Endothelial cell of hepatic sinusoid (primary cell): Measurements from ENCODE around the gene MYT1.
"Not testable (repeated sequence)": the region's sequence is repeated elsewhere in the genome, so short reads cannot be mapped to it uniquely, and the experiment has no call there.

Source experiments
- in situ Hi-C: cut with HindIII; loops from 2 replicates; pipeline ENCODE4 v1.10.0; 2017; ENCODE audit warnings: low sequenced_read_pairs

Gene MYT1

DNA sequence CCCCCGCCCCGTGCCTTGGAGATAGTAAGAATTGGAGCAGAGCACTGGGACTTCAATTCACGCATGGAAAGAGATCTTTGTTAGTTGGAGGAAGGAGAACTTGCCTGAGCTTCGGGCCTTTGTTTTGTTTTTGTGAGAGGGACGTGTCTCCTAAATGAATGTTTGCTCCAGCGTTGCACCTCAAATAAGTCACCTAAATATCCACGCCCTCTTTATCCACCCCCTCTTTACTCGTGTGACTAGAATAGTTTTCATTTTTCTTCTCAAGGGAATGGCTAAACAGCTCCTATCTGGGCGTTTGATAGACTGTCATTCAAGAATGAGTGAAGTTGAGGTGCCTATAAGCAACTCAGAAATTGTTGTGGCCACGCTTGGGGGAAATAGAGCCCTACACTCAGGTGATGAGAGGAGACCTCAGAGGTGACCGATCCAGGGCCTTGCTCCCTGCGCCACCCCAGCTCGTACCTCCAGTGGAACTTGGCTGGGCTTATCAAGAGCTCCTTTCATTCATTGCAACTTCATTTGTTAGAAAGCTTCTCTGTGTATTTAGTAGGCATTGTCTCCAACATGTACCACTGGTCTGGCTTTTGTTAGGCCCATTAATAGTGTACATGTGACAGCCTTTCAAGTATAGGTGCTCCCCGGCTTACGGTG, 92.2 kb downstream of the MYT1 start:
- in situ Hi-C loops = no loop called here

DNA sequence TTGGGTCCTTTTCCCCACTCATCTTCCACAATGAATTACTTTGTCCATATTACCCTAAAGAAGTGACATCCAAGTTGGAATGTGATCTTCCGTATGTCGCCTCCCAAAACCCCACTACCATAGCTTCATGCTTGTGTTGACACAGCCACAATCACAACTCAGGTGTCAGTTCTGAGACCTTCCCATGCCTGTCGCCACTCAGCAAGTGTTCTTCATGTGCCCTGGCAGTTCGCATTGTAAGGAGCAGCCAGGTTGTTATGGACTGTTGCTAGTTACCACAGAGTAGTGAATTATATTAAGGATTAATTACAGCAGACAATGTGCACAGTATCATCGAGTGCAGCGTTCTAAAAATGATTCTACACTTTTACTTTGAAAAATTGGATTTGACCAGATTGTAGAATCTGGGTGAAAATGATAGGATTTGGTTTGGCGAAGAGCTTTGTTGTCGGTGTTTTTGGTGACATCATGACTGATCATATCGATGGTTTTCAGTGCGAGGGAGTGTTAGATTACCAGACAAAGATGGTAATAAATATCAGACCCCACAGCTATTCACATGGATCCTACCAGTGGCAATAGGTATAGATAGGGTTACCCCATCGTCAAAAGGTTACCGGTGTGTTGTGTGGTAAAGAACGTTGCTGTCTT, 93.0 kb downstream of the MYT1 start:
- in situ Hi-C loops = no loop called here

DNA sequence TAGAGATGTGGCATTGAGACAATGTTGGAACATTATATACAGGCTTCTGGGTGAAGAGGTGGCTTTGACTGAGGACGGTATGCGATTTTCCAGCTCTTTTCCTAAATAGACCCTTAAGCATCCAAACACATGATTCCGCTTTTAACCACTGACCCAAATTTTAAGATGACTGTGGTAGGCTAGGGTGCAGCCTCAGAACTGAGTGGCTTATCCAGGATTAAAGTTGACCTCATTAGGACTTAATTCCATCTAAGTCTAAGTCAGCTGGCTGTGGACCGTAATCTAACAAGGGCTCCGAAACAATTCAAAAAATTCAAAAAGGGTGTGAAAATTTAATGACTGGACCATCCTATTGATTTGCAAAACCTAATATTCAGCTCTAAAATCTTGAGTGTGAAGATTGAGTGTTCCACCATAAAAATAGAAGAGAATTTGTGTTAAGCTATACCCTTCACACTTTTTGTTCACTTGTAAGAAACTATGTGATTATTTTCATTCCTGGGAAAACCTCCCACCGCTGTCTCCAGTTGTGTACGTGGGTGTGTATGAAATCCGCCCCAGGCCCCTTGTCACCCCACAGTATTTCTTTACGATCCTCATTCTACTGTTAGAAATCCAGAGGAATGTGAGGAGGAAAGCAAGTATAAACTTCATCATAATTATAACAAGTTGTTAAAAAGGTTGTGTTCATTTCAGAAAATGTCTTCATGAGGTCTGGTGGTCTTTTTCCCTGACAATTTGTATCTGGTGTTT, 94.0 kb downstream of the MYT1 start:
- in situ Hi-C loops = no loop called here

DNA sequence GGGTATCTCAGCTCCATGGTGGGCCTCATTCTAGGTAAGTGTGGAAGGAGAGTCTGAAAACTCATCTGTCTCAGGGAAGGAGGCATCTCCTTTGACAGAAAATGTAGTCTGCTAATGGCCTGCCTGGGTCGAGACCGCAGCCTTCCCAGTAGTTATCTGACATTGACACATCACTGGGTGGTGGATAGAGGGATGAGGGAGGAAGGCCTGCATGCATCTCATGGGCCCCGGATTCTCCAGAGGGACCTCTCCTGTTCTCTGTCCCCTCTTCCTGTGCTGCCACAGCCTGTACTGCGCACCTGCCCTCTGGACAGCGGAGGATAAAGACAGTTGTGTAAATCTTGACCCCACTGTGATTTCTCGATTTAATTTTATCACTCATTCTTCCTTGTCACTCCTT, 96.0 kb downstream of the MYT1 start:
- in situ Hi-C loops = loop anchor here (5.0 kb wide), 1 partner anchor 48 kb away; no protein-coding TSS in a partner anchor

DNA sequence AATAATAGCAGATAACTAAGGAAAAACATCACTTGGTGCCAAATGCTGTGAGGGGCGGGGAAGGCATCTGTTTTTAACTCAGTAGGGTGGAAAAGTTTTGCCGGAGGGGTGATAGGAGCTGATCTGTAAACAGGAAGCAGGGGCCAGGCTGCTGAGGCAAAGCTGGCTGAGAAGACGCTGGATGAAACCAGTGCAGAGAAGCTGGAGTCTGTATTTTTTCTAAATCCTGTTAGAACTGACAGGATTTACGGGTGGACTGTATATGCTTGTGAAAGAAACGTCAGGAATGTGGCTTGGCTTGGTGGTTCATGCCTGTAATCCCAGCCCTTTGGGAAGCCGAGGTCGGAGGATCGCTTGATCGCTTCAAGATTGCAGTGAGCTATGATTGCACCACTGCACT, 96.9 kb downstream of the MYT1 start:
- in situ Hi-C loops = loop anchor here (5.0 kb wide), 1 partner anchor 49 kb away; no protein-coding TSS in a partner anchor

DNA sequence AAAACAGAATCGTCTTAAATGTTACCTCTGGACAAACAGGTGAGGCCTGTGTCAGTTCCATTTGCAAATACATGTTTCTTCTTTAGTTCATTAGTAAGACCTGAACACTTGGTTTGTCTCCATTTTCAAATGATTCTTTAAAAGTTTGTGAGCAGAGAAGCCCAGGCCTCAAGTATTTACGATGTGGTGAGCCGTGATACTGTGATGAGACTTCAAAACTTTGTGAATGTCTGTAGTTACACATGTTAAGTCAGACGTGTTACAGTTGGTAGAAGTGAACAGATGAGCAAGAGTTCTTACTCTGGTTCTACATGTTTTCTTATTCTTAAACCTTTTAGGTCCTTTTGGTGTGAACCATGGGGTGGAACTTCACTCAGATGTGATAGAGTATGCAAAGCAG, 99.8 kb downstream of the MYT1 start:
- in situ Hi-C loops = loop anchor here (5.0 kb wide), 1 partner anchor 52 kb away; no protein-coding TSS in a partner anchor

DNA sequence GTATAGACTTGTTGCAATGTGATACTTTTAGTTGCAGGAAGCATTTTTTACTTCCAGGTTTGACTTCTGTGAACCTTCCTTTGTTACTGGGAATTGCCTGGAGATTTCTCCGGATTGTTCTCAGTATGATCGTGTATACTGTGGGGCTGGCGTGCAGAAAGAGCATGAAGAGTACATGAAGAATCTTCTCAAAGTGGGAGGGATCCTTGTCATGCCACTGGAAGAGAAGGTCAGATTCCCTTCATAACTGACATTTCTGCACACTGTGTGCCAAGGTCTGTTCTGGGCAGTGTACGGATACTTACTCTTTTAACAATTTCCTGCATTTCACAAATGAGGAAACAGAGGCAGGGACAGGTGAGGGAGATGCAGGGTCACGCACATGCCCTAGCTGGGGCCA, 100.9 kb downstream of the MYT1 start:
- in situ Hi-C loops = no loop called here

DNA sequence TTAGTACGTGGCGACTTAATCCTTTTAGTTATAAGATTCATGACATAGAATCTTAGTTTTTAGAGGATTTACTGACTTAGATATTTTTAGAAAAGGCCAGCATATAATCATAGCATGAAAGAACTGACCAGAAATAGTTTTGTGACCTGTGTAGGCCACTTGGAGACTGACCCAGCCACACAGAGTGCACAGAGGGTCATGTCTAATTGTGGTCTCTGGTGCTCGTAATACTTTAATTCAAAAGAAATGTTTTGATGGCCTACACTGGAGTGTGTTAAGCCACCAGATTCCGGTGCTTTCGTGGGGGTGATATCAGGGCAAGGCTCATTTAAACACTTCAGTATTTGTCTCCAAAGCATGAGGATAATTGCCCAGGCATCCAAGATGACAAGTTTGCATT, 102.7 kb downstream of the MYT1 start:
- in situ Hi-C loops = no loop called here

DNA sequence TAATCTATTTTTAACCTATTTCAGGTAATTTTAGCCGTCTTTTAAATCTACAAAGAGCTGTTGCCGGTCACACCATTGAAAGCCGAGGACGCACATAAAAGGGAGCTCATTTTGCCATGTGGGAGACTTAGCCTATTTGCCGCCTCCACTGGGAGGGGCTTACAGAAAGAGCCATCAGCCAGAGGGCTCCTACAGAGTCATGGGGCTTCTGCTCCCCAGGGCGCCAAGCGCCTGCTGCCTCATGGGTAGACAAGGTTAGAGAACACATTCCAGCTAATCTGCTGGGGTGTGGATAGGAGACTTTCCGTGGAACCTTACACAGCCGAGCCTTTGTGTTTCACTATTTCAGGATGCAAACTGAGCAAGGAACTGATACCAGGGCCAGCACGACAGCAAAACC, 103.9 kb downstream of the MYT1 start:
- in situ Hi-C loops = no loop called here

DNA sequence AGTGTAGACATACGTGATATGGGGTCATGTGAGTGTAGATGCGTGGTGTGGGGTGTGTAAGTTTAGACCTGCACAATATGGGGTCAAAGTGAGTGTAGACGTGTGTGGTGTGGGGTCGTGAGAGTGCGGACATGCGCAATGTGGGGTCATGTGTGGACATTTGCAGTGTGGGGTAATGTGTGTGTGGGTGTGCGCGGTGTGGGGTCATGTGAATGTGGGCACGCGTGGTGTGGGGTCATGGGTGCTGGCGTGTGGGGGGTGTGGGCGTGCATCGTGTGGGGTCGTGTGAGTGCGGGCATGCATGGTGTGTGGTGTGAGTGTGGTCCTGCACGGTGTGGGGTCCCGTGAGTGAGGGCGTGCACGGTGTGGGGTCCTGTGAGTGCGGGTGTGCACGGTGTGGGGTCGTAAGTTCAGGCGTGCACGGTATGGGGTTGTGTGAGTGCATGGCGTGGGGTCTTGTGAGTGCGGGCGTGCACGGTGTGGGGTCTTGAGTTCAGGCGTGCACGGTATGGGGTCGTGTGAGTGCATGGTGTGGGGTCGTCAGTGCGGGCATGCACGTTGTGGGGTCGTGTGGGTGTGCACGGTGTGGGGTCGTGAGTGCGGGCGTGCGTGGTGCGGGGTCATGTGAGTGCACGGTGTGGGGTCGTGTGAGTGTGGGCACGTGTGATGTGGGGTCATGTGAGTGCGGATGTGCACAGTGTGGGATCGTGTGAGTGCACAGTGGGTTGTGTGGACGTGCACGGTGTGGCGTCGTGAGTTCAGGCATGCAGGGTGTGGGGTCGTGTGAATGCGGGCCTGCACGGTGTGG, 105.6 kb downstream of the MYT1 start:
- in situ Hi-C loops = no loop called here

DNA sequence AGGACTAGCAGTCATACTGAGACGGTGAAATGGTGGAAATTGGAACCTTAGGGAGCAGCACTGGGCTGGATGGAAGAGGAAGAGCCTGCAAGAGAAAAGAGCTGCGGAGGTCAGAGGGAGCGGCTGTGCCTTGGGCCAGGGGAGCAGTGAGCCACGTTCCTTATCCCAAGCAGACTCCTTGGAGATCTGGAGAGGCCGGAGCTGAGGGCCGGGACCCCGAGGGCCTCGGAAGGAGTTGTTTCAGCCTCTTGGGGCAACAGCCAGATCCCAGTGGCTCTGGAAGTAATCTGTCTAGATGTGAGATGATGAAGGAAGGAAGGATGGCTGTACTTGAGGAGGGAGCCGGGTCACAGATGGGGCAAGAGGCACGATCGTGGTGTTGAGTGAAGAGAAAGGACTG, 107.4 kb downstream of the MYT1 start:
- in situ Hi-C loops = no loop called here

DNA sequence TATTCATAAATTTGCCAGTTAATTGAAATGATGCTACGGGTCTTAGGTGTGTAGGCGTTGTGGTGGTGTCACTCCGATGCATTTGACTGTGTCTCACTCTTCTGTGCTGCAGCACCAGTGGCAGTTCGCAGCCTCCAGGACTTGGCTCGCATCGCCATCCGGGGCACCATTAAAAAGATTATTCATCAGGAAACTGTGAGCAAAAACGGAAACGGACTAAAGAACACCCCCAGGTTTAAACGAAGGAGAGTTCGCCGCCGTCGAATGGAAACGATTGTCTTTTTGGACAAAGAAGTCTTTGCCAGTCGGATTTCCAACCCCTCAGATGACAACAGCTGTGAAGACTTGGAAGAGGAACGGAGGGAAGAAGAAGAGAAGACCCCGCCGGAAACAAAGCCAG, 108.9 kb downstream of the MYT1 start:
- in situ Hi-C loops = no loop called here

DNA sequence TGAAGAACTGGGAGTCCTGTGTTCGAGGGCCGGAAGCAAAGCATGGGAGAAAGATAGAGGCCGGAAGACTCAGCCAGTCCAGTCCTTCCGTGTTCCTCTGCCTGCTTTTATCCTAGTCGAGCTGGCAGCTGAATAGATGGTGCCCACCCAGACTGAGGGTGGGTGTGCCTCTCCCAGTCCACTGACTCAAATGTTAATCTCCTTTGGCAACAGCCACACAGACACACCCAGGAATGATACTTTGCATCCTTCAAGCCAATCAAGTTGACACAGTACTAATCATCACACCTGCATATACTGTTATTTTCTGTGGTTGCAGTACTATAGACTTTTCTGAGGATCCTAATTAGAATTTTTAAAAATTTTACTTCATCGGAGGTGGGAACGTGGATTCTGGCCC, 112.6 kb downstream of the MYT1 start:
- in situ Hi-C loops = no loop called here

DNA sequence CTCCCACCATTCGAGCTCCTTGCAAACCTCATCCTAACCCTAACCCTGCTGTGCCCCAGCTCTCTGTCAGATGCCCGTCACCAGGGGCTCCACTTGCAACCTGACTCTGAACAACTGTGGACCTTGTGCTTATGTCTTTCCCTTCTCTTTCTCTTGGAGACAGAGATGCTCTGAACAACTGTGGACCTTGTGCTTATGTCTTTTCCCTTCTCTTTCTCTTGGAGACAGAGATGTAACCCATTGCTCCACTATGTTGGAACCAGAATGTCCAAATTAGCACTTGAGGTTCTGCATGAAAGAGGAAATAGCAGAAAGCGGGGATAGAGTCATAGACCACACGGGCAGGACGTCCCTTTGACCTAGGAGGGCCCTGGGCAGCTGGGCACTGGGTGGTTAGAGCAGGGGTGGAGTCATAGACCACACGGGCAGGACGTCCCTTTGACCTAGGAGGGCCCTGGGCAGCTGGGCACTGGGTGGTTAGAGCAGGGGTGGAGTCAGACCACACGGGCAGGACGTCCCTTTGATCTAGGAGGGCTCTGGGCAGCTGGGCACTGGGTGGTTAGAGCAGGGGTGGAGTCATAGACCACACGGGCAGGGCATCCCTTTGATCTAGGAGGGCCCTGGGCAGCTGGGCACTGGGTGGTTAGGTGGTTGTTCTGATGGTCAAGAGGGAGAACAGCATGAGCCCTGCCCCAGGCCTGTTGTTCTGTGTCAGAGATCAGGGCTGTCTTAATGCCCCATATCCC, 113.5 kb downstream of the MYT1 start:
- in situ Hi-C loops = no loop called here

DNA sequence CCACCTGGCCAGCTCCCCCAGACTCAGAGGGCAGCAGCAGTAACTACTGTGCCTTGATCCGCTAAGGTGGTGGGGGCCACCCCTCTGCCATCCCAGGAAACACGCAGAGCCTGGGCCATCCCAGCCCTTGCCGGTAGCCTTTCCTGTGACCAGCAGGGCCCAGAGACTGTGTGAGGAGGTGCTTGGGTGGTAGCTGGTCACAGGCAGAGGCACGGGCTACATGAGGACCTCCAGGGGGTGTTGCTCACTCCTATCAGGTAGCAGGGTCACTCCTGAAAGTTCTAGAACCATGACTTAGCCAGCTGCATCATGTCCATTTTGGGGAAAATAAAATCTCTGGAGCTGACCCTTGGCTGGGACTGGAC, 114.0 kb downstream of the MYT1 start:
- in situ Hi-C loops = no loop called here

DNA sequence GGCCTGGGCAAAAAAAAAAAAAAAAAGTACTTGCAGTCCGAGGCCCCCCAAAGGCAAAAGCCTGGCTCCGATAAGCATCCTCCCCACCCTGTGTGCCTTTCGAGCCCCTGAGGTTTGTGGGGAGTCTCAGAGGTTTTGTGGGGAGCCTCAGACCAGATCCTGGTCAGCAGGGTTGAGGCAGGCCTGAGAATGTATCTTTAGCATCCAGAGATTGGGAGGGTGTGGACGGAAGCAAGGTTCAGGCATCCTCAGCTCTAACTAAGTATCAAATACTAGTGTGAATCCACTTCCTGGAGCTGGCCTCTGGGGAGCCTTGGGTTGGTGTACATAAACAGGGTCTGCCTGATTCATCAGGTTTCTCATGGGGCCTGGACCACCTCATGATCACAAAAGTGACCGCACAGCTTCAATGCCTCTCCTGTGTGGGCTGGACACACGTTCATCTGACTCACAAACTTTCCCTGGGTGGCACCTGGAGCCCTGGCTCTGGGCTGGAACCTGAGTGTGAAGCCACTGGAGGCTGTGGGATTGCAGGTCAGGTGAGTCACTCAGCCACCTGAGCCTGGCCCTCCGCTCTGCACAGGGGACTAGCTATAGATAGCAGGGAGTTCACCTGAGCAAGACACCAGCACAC, 115.7 kb downstream of the MYT1 start:
- in situ Hi-C loops = no loop called here

DNA sequence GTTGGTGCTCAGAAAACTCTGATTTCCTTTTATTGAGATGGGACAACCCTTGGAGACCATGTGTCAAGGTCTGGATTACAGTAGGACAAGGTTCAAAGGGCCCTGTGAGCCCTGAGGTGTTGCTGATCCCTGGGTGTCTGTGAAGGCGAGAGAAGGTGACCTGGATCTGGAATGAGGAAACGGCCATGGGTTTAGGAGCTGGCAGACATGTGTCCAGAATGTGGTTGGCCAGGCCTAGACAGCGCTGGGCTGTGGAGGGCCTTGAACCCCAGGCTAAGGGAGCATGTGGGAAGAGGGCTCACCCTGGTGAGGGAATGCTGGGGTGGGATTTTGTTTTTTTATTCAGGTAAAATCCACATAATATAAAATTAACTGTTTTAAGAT, 116.2 kb downstream of the MYT1 start:
- in situ Hi-C loops = no loop called here

DNA sequence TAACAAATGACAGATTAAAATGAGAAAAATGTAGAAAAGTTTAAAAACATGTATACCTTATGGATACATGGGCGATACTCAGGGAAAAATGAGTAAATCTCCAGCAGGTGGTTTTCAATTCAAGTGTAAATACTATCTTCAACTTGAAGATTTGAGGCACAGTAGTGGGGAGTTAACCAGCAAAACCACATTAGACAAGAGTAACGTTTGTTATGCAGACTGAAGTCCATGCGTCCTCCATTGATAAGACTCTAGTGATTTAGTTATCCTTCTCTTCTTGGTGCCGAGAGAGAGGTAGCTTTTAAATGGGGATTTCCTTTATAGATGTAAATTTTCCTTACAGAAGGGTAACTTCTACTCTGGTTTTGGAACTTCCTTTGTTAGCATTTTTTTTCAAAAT, 119.4 kb downstream of the MYT1 start:
- in situ Hi-C loops = no loop called here

DNA sequence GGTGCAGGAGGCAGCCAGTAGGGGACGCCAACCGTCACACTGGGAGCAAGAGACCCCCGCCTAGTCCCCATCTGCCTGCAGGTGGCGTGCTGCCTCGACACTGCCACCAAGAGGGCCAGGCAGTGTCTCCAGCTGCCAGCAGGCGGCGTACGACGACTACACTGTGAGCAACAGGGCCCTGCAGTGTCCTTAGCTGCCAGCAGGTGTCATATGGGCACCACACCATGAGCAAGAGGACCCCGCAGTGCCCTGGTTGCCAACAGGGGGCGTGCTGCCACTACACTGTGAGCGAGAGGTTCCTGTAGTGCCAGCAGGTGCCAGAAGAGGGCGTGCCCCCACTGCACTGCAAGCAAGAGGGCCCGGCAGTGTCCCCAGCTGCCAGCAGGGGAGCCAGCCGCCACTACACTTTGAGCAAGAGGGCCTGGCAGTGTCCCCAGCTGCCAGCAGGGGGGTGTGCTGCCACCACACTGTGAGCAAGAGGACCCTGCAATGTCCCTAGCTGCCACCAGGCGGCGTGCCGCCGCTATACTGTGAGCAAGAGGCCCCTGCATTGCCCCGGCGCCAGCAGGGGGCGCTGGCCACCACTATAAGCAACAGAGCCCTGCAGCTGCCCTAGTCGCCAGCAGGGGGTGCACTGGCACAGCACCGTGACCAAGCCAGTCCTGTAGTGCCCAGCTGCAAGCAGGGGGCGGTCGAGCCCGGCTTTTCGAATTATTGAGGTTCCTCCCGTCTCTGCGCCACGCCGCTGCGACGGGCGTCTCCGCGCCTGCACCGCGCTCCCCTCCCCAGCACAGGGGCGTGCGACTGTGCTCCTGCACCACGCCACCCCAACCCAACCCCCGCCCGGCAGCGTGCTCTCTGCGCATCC, 121.6 kb downstream of the MYT1 start:
- in situ Hi-C loops = not testable (repeated sequence)
